ENCODE data around the gene UBE4B. TPM values are rescaled to one million over a fixed set of nuclear protein-coding genes. Genes with fewer than 3 reads are reported as not detected.

The UBE4B gene
- total and polyA plus RNA-seq, 2 of the 4 experiments (the other 2 are of a cell fraction) = 26.5 to 39.3 TPM

DNA sequence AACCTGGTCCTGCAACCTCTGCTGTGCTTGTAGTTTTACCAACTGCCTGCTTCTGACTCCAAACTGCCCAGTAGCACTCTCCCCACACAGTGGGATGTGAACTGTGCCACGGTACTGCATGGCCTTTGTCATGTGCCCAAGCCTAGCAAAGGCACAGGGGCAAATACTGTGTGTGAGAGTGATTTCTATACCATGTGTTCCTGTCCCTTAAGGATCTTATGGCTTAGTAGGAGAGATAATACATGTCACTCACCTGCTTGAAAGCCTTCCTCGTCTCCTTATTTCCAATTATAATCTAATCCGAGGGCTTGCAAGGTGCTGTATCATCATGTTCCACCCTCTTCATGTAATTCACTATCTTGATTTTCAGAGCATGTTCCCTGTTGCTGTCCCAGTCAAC lies 51.3 kb downstream of the UBE4B start:
- Histone ChIP-seq H3K9me3 (ENCODE audit: control insufficient read depth, insufficient read depth, low read length) (no peaks in the 10 kb centered on the region), H3K14ac (replicated peaks; ENCODE audit: low read depth, low read length) (no peak overlapping the region), H4K20me1 (ENCODE audit: insufficient read depth, low read length) (peaks cover 15% of the 10 kb centered on the region; the same call in 1 of the 2 replicates), H3K4me3 (ENCODE audit: insufficient read depth, low read depth, low read length) (no peak overlapping the region), H2AK9ac (replicated peaks; ENCODE audit: low read depth, low read length, poor library complexity) (no peak overlapping the region), H4K8ac (ENCODE audit: low read depth in 2 of 2, low read length in 2 of 2) (no peak overlapping the region), H4K91ac (ENCODE audit: insufficient read depth, low read depth, low read length) (no peak overlapping the region), H2BK20ac (ENCODE audit: low read depth, low read length) (no peak overlapping the region), H3K36me3 (ENCODE audit: control insufficient read depth, insufficient read depth, low read length) (peaks cover 5% of the 10 kb centered on the region), H4K5ac (ENCODE audit: low read depth, low read length) (no peak overlapping the region), H3K9me1 (ENCODE audit: insufficient read depth, low read length) (peaks cover 14% of the 10 kb centered on the region), H3K9ac (ENCODE audit: low read depth, low read length) (no peak overlapping the region), H3K4me1 (ENCODE audit: control insufficient read depth, insufficient read depth, low read length) (peaks cover 1% of the 10 kb centered on the region; the same call in 1 of the 2 replicates), H3K23ac (ENCODE audit: low read depth, low read length) (no peak overlapping the region), H2AFZ (replicated peaks; ENCODE audit: low read length, poor library complexity) (no peak overlapping the region), H3K18ac (ENCODE audit: low read depth, low read length) (no peak overlapping the region), H3K27ac (ENCODE audit: insufficient read depth, low read length) (no peak overlapping the region), H2BK5ac (ENCODE audit: low read depth, low read length, poor library complexity, severe bottlenecking) (no peak overlapping the region), H3K4ac (ENCODE audit: low read depth, low read length) (no peak overlapping the region), H3K79me1 (ENCODE audit: low read depth in 1 of 2, low read length in 2 of 2) (peaks cover 29 to 52% of the 10 kb centered on the region in 2 experiments), H3K56ac (ENCODE audit: extremely low read depth, insufficient read depth, low read length) (no peak overlapping the region), H2AK5ac (ENCODE audit: low read depth, low read length) (no peak overlapping the region), H2BK120ac (ENCODE audit: low read depth, low read length) (no peak overlapping the region), H3K4me2 (ENCODE audit: low read depth, low read length) (no peak overlapping the region), H2BK15ac (ENCODE audit: low read depth, low read length) (0 out of 3 replicates have a peak overlapping the region, but pooled peaks have one; percentile 2), H3K27me3 (ENCODE audit: control insufficient read depth, insufficient read depth, low read length) (no peaks in the 10 kb centered on the region)
- no peak for TF ChIP-seq RAD21 (IDR thresholded peaks at IDR 0.05; ENCODE audit: low read length)
- no peak for TF ChIP-seq MAZ (IDR thresholded peaks at IDR 0.05; ENCODE audit: borderline replicate concordance, low read depth, low read length)
- no peak for TF ChIP-seq MAFK (IDR thresholded peaks at IDR 0.05; ENCODE audit: low read depth, low read length)
- no peak for TF ChIP-seq FOS (IDR thresholded peaks at IDR 0.05; ENCODE audit: low read depth, low read length)
- TF ChIP-seq POLR2A (IDR thresholded peaks at IDR 0.05; ENCODE audit: low read depth, low read length) = no peak
- TF ChIP-seq RCOR1 (IDR thresholded peaks at IDR 0.05; ENCODE audit: insufficient replicate concordance, low read length) = no peak
- TF ChIP-seq BHLHE40 (IDR thresholded peaks at IDR 0.05; ENCODE audit: low read depth, low read length) = no peak
- TF ChIP-seq, protein P1, sequence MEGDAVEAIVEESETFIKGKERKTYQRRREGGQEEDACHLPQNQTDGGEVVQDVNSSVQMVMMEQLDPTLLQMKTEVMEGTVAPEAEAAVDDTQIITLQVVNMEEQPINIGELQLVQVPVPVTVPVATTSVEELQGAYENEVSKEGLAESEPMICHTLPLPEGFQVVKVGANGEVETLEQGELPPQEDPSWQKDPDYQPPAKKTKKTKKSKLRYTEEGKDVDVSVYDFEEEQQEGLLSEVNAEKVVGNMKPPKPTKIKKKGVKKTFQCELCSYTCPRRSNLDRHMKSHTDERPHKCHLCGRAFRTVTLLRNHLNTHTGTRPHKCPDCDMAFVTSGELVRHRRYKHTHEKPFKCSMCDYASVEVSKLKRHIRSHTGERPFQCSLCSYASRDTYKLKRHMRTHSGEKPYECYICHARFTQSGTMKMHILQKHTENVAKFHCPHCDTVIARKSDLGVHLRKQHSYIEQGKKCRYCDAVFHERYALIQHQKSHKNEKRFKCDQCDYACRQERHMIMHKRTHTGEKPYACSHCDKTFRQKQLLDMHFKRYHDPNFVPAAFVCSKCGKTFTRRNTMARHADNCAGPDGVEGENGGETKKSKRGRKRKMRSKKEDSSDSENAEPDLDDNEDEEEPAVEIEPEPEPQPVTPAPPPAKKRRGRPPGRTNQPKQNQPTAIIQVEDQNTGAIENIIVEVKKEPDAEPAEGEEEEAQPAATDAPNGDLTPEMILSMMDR (conservative IDR thresholded peaks at IDR 0.05; ENCODE audit: low read depth, low read length) = no peak
- no peak for TF ChIP-seq MXI1 (IDR thresholded peaks at IDR 0.05; ENCODE audit: borderline replicate concordance, low read depth, low read length)
- TF ChIP-seq SMC3 (IDR thresholded peaks at IDR 0.05; ENCODE audit: low read depth, low read length) = no peak
- TF ChIP-seq NFE2L2 (IDR thresholded peaks at IDR 0.05; ENCODE audit: low read depth, low read length) = no peak
- no peak for TF ChIP-seq CEBPB (IDR thresholded peaks at IDR 0.05; ENCODE audit: low read depth, low read length)
- TF ChIP-seq, protein P2, sequence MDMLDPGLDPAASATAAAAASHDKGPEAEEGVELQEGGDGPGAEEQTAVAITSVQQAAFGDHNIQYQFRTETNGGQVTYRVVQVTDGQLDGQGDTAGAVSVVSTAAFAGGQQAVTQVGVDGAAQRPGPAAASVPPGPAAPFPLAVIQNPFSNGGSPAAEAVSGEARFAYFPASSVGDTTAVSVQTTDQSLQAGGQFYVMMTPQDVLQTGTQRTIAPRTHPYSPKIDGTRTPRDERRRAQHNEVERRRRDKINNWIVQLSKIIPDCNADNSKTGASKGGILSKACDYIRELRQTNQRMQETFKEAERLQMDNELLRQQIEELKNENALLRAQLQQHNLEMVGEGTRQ (IDR thresholded peaks at IDR 0.05; ENCODE audit: low read depth, low read length) = no peak
- TF ChIP-seq CHD1 (IDR thresholded peaks at IDR 0.05; ENCODE audit: low read depth, low read length) = no peak
- no peak for TF ChIP-seq RFX5 (IDR thresholded peaks at IDR 0.05; ENCODE audit: low read depth, low read length)
- TF ChIP-seq, protein P3, sequence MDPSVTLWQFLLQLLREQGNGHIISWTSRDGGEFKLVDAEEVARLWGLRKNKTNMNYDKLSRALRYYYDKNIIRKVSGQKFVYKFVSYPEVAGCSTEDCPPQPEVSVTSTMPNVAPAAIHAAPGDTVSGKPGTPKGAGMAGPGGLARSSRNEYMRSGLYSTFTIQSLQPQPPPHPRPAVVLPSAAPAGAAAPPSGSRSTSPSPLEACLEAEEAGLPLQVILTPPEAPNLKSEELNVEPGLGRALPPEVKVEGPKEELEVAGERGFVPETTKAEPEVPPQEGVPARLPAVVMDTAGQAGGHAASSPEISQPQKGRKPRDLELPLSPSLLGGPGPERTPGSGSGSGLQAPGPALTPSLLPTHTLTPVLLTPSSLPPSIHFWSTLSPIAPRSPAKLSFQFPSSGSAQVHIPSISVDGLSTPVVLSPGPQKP (IDR thresholded peaks at IDR 0.05; ENCODE audit: borderline replicate concordance, low read depth, low read length) = no peak
- no CpG with 5 or more reads among the region's 3 CpGs for WGBS, 2 experiments (ENCODE audit: extremely low coverage in 2 of 2, insufficient read length in 1 of 2)
- BruUV-seq (replicated peaks) = no TSS peak
- ChIA-PET CTCF (interaction anchor here (0.6 kb wide), 1 partner anchor 24 kb away, joined by 4 read pairs; no protein-coding TSS in a partner anchor), POLR2A (ENCODE audit: unreplicated experiment) (no interaction called here)
- no peak for DNase-seq
- intact Hi-C loops (cut with micrococcal nuclease) = no loop called here
- ATAC-seq (ENCODE audit: low read depth) = no peak
- dilution Hi-C loops (cut with HindIII; ENCODE audit: low sequenced_read_pairs, unreplicated experiment) = no loop called here
- in situ Hi-C loops (cut with MboI; ENCODE audit: low sequenced_read_pairs) = no loop called here
